SK-N-MC (cell line): Measurements from ENCODE around the gene TJP1.

ENCODE experiments used
- EZH2 ChIP-seq: fragments of 200-600 bp; sonication (generic); IDR thresholded peaks from one replicate; pipeline ENCODE4 v1.6.1; 2017; ENCODE audit warnings: antibody characterized with exemption
- FOXP2 ChIP-seq: optimal IDR thresholded peaks from 2 replicates; pipeline ENCODE3; 2011; ENCODE audit warnings: mild to moderate bottlenecking, moderate library complexity; ENCODE audit not compliant: insufficient read depth; ENCODE audit errors: extremely low read length, control extremely low read depth
- POLR2AphosphoS5 ChIP-seq: IDR thresholded peaks from 2 replicates; pipeline ENCODE4 v1.6.1; 2012; ENCODE audit warnings: mild to moderate bottlenecking, low read depth, low read length, borderline replicate concordance

GRCh38 chr15:29651476-29652233 lies 170.6 kb downstream of the TJP1 start:
- TF ChIP-seq POLR2AphosphoS5 (no peak), EZH2 (no peak), FOXP2 (no peak)
